ENCODE measurements around the gene CHD6.

GRCh38 chr20:41436679-41437078, 181.5 kb downstream of the CHD6 start:
- no peak for TF ChIP-seq POLR2AphosphoS5 (IDR thresholded peaks at IDR 0.05; ENCODE audit: borderline replicate concordance, low read depth, low read length)
- TF ChIP-seq EZH2 (IDR thresholded peaks at IDR 0.05) = no peak

All from SK-N-MC (cell line).